Heart left ventricle (tissue), 16 donors: Measurements from ENCODE around the gene MB. TPM values are rescaled to one million over a fixed set of nuclear protein-coding genes. Genes with fewer than 3 reads are reported as not detected.

Source experiments
- ATAC-seq, 4 donors: fragments of 200-7000 bp; cut with Tn5 transposase; one replicate each; pipeline ENCODE4 v1.9.1; 2020 to 2022; ENCODE audit warnings: moderate library complexity in 4 of 4, mild to moderate bottlenecking in 3 of 4, moderate number of reproducible peaks in 1 of 4
- DNase-seq, 5 donors: peaks; one replicate each; pipeline ENCODE4 v3.0.0-alpha.2; 2020
- H3K27ac ChIP-seq, 12 donors: fragments of 200-600 bp; sonication (generic) in 4 of 12; one replicate each; pipeline versions ENCODE4 v1.5.0 to v1.8.0; 2016 to 2022; ENCODE audit warnings: mild to moderate bottlenecking in 2 of 12
- H3K27me3 ChIP-seq, 9 donors: fragments of 200-600 bp; sonication (generic) in 2 of 9; one replicate each; pipeline versions ENCODE4 v1.5.1 to v1.8.0; 2016 to 2022; ENCODE audit warnings: mild to moderate bottlenecking in 3 of 9
- H3K36me3 ChIP-seq, 9 donors: fragments of 200-600 bp; sonication (generic) in 2 of 9; one replicate each; pipeline versions ENCODE4 v1.5.0 to v1.8.0; 2018 to 2022; ENCODE audit warnings: mild to moderate bottlenecking in 2 of 9
- H3K4me1 ChIP-seq, 12 donors: fragments of 200-600 bp; sonication (generic) in 4 of 12; one replicate each; pipeline versions ENCODE4 v1.5.0 to v1.8.0; 2016 to 2022; ENCODE audit warnings: mild to moderate bottlenecking in 3 of 12
- H3K4me3 ChIP-seq, 12 donors: fragments of 200-600 bp; sonication (generic) in 4 of 12; one replicate each; pipeline versions ENCODE4 v1.5.0 to v1.8.0; 2017 to 2022; ENCODE audit warnings: mild to moderate bottlenecking in 9 of 12, moderate library complexity in 4 of 12
- H3K9me3 ChIP-seq, 12 donors: fragments of 200-600 bp; sonication (generic) in 4 of 12; one replicate each; pipeline versions ENCODE4 v1.5.0 to v1.8.0; 2016 to 2022; ENCODE audit warnings: mild to moderate bottlenecking in 1 of 12
- POLR2A ChIP-seq, 2 donors: fragments of 450-650 bp; IDR thresholded peaks; one replicate each; pipeline ENCODE4 v1.6.1; 2017; ENCODE audit warnings: antibody characterized with exemption in 2 of 2, mild to moderate bottlenecking in 2 of 2, moderate library complexity in 2 of 2
- WGBS, 4 donors: extraction: QIAGEN DNeasy Blood & Tissue Kit in 2 of 4; methylation state at CpG; one replicate each; pipeline versions ENCODE4 v1.1.5 to v1.1.7; 2013 to 2018; 5-methylcytosine and 5-hydroxymethylcytosine counted together
- intact Hi-C, 10 donors: fragments of 100-400 bp; cut with DNase I; formaldehyde crosslinking; loops; one replicate each; pipeline versions ENCODE4 v1.11.1 to v1.14.2; 2022
- polyA plus RNA-seq, 2 donors: library from polyadenylated mRNA; stranded (reverse); fragments of 200-250 nt; gene quantifications; one replicate each; pipeline ENCODE4 v1.2.3, GENCODE V29; 2013
- total RNA-seq, 9 donors: library from RNA; depleted of rRNA in 2 of 9; stranded (reverse); fragments of >200 nt in 2 of 9; fragmentation: NEBNext Ultra II Directional in 3 of 9; extraction: Animal tissue kit (Norgen Biotek cat#: 25700) in 3 of 9; gene quantifications; one replicate each; pipeline versions ENCODE4 v1.1.0 to v1.2.4, GENCODE V29; 2016 to 2023
- TF ChIP-seq, protein P1 (sequence below), 12 donors: fragments of 200-600 bp; sonication (generic) in 4 of 12; IDR thresholded peaks; one replicate each; pipeline versions ENCODE4 v1.5.0 to v1.8.0; 2018 to 2022; ENCODE audit warnings: antibody characterized with exemption in 12 of 12, mild to moderate bottlenecking in 5 of 12
- donor health status: ischemic (EF 13 %, LVEDD 7.1; RV severe dilation, severe dysfunction).
- donor health status: healthy with polysubstance abuse.
- donor health status: DM: no; HTN: yes; CAD: no.
- donor health status: DM: no; HTN: no; CAD: no.
- donor health status: ischemic (EF 25% LVEDD 6.9; RV normal size, moderate dysfunction).
- donor health status: ischemic (EF 25% LVEDD 5.7; RV mildly dilated, moderate dysfunction).
- donor health status: healthy.
- donor health status: DM: yes; HTN: yes; CAD: no.
- donor health status: ischemic (EF 35%, LVEDD 5.7; RV mildly dilated, moderate dysfunction).
- donor health status: nonischemic (EF 11% LVEDD 7.7; RV severe dilation, severe dysfunction).
- donor health status: DM: yes; HTN: yes; CAD: no.
- donor health status: PGD.
- donor health status: ischemic (EF 29% LVEDD 5.4; RV normal size, mild dysfunction).
- donor health status: nonischemic (EF 23%, LVEDD 6.1; RV moderate dilation, normal function).

Gene MB
- total and polyA plus RNA-seq, 11 donors, result 6,181 to 16,840 (median 13,341) TPM

DNA sequence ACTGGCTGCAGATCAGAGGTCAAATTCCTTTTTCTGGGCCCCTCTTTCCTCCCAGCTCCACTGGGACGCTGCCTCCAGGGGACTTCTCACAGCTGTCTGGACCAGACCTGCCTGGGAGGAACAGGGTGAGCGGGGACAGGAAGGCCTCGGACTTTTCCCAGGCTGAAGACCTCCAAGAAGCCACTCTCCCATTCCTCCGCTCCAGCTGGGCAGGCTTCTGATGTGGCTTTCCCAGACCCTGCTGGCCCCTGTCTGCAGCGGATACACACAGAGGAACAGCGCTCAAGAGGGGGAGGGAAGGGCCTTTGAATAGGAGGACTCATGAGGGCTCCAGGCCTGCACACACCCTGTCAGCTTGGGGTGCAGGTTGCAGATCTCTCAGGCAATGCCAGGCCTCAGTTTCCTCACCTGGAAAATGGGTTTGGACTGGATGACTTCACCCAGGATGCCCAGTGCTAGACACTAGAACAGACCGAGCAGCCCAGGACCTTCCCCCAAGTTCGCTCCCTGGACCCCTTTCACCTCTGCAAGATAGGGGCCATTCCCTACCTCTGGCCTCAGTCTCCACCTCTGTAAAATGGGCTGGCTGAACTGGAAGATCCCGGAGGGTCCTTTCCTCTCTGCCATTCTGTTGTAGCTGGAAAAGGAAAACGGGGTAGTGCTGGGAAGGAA is 36.6 kb downstream of the MB start:
- no peaks in the 10 kb centered on the region for H3K36me3 ChIP-seq
- 81 to 86% (median 84%) methylated on average over 10 of the region's 10 CpGs for WGBS, 4 donors
- no peak overlapping the region for H3K4me3 ChIP-seq
- no peaks in the 10 kb centered on the region for H3K9me3 ChIP-seq
- ATAC-seq (peak in 3 of 4 donors; percentile 7 to 31 (median 11)), DNase-seq (peak in 4 of 5 donors; percentile 61 to 75 (median 68))
- TF ChIP-seq, protein P1, sequence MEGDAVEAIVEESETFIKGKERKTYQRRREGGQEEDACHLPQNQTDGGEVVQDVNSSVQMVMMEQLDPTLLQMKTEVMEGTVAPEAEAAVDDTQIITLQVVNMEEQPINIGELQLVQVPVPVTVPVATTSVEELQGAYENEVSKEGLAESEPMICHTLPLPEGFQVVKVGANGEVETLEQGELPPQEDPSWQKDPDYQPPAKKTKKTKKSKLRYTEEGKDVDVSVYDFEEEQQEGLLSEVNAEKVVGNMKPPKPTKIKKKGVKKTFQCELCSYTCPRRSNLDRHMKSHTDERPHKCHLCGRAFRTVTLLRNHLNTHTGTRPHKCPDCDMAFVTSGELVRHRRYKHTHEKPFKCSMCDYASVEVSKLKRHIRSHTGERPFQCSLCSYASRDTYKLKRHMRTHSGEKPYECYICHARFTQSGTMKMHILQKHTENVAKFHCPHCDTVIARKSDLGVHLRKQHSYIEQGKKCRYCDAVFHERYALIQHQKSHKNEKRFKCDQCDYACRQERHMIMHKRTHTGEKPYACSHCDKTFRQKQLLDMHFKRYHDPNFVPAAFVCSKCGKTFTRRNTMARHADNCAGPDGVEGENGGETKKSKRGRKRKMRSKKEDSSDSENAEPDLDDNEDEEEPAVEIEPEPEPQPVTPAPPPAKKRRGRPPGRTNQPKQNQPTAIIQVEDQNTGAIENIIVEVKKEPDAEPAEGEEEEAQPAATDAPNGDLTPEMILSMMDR (IDR thresholded peaks at IDR 0.05), result no peak
- TF ChIP-seq POLR2A (IDR thresholded peaks at IDR 0.05), result no peak
- no peaks in the 10 kb centered on the region for H3K27me3 ChIP-seq
- peak overlapping the region in 6 of 12 donors; percentile 19 to 57 (median 46) for H3K27ac ChIP-seq
- intact Hi-C loops, result loop anchor here in 3 of 10 donors (5.0 kb wide), 3 partner anchors 128 to 233 kb away; no protein-coding TSS in a partner anchor
- peaks cover 0 to 16% (median 7%) of the 10 kb centered on the region in 12 donors for H3K4me1 ChIP-seq

DNA sequence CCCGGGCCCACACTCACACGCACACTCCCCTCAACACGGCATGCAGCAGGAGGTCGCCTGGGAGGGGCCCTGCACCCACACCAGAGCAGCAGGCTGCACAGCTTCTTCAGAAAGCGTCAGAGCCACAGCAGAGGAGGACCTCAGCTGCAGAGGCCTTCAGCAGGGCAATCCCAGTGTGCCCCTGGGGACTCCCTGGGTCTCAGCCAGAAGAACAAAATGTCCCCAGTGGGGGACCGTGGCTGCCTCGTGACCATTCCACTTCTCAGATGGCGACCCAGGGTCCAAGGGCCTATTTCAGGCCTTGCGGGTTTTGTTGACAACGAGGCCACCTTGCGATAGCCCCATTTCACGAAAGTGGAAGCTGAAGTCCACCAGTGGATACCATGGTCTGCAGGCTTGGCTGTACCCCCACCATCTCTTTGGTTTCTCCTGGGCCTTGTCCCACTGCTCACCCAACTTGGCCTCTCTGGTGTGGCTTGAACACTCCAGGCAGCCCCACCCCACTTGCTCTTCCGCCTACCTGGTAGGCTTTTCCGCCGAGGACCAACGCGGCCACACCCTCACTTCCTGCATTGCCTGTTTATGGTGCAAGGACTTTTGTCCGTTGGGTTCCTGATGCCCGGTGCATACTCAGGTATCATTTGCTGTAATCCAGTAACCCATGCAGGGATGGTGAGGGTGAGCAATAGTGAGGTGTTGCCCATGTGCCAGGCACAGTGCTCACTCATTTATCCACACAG is 38.1 kb downstream of the MB start:
- ATAC-seq (peak in 3 of 4 donors; percentile 3 to 38 (median 17)), DNase-seq (peak in 4 of 5 donors; percentile 50 to 69 (median 64))
- TF ChIP-seq, protein P1 (IDR thresholded peaks at IDR 0.05), result no peak
- no peak for TF ChIP-seq POLR2A (IDR thresholded peaks at IDR 0.05)
- no peak overlapping the region for H3K4me3 ChIP-seq
- H3K27me3 ChIP-seq, result no peaks in the 10 kb centered on the region
- 76 to 90% (median 78%) methylated on average over 19 of the region's 19 CpGs for WGBS, 4 donors
- intact Hi-C loops, result no loop called here
- peak overlapping the region in 4 of 12 donors; percentile 32 to 53 (median 40) for H3K27ac ChIP-seq
- peaks cover 0 to 15% (median 7%) of the 10 kb centered on the region in 12 donors for H3K4me1 ChIP-seq
- H3K9me3 ChIP-seq, result no peaks in the 10 kb centered on the region
- no peaks in the 10 kb centered on the region for H3K36me3 ChIP-seq

DNA sequence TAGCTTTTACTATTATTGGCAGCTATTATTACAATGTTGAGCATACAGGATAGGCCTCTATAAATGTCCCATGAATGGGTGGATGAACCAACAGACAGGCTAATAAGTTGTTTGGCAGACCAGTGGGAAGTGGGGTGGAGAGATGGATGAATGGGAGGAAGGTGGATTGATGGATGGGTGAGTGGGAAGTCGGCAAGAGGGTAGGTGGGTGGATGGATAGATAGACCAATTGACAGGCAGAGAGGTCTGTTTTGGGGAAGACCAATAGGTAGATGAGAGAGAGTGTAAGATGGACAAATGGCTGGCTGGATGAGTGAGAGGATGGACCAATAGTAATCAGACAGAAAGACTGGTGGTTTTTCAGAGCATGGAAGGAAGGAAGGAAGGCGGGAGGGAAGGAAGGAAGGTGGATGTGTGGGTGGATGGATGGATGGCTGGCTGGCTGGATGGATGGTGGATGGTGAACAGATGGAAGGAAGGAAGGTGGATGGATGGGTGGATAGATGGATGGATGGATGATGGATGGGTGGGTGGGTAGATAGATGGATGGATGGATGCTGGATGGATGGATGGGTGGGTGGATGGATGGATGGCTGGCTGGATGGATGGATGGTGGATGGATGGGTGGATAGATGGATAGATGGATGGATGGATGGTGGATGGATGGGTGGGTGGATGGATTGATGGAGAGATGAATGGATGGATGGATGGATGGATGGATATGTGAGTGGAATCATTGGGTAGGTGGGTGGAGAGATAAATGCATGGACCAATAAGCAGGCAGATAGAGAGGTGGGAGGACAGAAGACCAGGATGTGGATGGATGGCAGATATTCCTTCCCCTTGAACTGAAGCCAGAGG is 39.1 kb downstream of the MB start:
- no peaks in the 10 kb centered on the region for H3K36me3 ChIP-seq
- H3K4me1 ChIP-seq, result peaks cover 0 to 10% (median 5%) of the 10 kb centered on the region in 12 donors
- H3K4me3 ChIP-seq, result no peak overlapping the region
- intact Hi-C loops, result no loop called here
- TF ChIP-seq POLR2A (IDR thresholded peaks at IDR 0.05), result no peak
- TF ChIP-seq, protein P1 (IDR thresholded peaks at IDR 0.05), result no peak
- peak overlapping the region in 1 of 12 donors; percentile 35 for H3K27ac ChIP-seq
- no peaks in the 10 kb centered on the region for H3K9me3 ChIP-seq
- H3K27me3 ChIP-seq, result no peaks in the 10 kb centered on the region
- 88 to 91% (median 90%) methylated on average over 2 of the region's 2 CpGs for WGBS, 4 donors
- DNase-seq (no peak), ATAC-seq (no peak)
